K562 treated with DMSO at 1 percent for 48 hours (cell line): ENCODE results near the gene GOLGA6L25. TPM values are rescaled to one million over a fixed set of nuclear protein-coding genes. Genes with fewer than 3 reads are reported as not detected.

ENCODE experiments used
- total RNA-seq: library from RNA; unstranded; fragments of 300-600 nt; gene quantifications from 2 replicates; pipeline ENCODE4 v1.2.3, GENCODE V29; 2022; ENCODE audit warnings: low replicate concordance; ENCODE audit errors: extremely low read depth

Gene GOLGA6L25, protein sequence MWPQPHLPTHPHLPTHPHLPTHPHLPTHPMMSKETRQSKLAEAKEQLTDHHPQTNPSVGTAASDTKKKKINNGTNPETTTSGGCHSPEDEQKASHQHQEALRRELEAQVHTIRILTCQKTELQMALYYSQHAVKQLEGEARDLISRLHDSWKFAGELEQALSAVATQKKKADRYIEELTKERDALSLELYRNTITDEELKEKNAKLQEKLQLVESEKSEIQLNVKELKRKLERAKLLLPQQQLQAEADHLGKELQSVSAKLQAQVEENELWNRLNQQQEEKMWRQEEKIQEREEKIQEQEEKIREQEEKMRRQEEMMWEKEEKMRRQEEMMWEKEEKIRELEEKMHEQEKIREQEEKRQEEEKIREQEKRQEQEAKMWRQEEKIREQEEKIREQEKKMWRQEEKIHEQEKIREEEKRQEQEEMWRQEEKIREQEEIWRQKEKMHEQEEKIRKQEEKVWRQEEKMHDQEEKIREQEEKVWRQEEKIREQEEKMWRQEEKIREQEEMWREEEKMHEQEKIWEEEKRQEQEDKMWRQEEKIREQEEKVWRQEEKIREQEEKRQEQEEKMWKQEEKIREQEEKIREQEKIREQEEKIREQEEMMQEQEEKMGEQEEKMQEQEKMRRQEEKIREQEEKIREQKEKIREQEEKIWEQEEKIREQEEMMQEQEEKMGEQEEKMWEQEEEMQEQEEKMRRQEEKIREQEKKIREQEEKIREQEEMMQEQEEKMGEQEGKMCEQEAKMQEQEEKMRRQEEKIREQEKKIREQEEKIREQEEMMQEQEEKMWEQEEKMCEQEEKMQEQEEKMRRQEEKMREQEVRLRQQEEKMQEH
- not detected in 2 replicates for total RNA-seq

GRCh38 chr15:28553268-28553667 is at the start of gene GOLGA6L25:
Gene GOLGA6L25 (plus strand): TSS chr15:28553568. CDS start chr15:28553629, 61 bp downstream.

GRCh38 chr15:28532954-28533353 is 20.4 kb upstream of the GOLGA6L25 start, which contains the start of gene GOLGA8G:
Gene GOLGA8G (minus strand): TSS chr15:28532971. CDS start chr15:28532909, 62 bp downstream.

Other genes with a start within 250 kb of the GOLGA6L25 start
- not detected in 2 replicates for gene HERC2, start 231.4 kb upstream of the GOLGA6L25 start, total RNA-seq
- gene GOLGA6L24, start 195.5 kb upstream of the GOLGA6L25 start, total RNA-seq = not detected in 2 replicates
- gene GOLGA8F, start 174.9 kb upstream of the GOLGA6L25 start, total RNA-seq = not detected in 2 replicates
- gene GOLGA8G, start 20.6 kb upstream of the GOLGA6L25 start, total RNA-seq = not detected in 2 replicates
- gene GOLGA8M, start 158.9 kb downstream of the GOLGA6L25 start, total RNA-seq = not detected in 2 replicates